Glutamatergic neuron (in vitro differentiated cells): ENCODE data around the gene THAP8. TPM values are rescaled to one million over a fixed set of nuclear protein-coding genes. Genes with fewer than 3 reads are reported as not detected.

ENCODE experiments used
- DNase-seq: peaks from one replicate; pipeline ENCODE4 v3.0.0; 2022
- H3K27ac Mint-ChIP-seq: one replicate; pipeline ENCODE4 v1.8.0; 2020; ENCODE audit warnings: mild to moderate bottlenecking, mixed read lengths, inconsistent platforms; ENCODE audit not compliant: unreplicated experiment
- H3K27me3 Mint-ChIP-seq: one replicate; pipeline ENCODE4 v1.8.0; 2020; ENCODE audit warnings: mild to moderate bottlenecking, moderate library complexity, mixed read lengths, inconsistent platforms; ENCODE audit not compliant: unreplicated experiment
- H3K36me3 Mint-ChIP-seq: one replicate; pipeline ENCODE4 v1.8.0; 2020; ENCODE audit warnings: mild to moderate bottlenecking, mixed read lengths, inconsistent platforms; ENCODE audit not compliant: unreplicated experiment
- H3K4me1 Mint-ChIP-seq: one replicate; pipeline ENCODE4 v1.8.0; 2020; ENCODE audit warnings: mild to moderate bottlenecking, low read depth, mixed read lengths, inconsistent platforms; ENCODE audit not compliant: unreplicated experiment
- H3K4me3 Mint-ChIP-seq: one replicate; pipeline ENCODE4 v1.8.0; 2020; ENCODE audit warnings: mild to moderate bottlenecking, mixed read lengths, inconsistent platforms; ENCODE audit not compliant: unreplicated experiment
- H3K9me3 Mint-ChIP-seq: one replicate; pipeline ENCODE4 v1.8.0; 2020; ENCODE audit warnings: mild to moderate bottlenecking, moderate library complexity, mixed read lengths, inconsistent platforms; ENCODE audit not compliant: unreplicated experiment
- total RNA-seq: library from RNA; stranded (reverse); fragmentation: NEBNext Ultra II Directional; extraction: Animal tissue kit (Norgen Biotek cat#: 25700); gene quantifications from one replicate; pipeline ENCODE4 v1.2.1, GENCODE V29; 2021; ENCODE audit not compliant: unreplicated experiment
- TF ChIP-seq, protein P1 (sequence below): fragments of 200-600 bp; sonication (generic); IDR thresholded peaks from one replicate; pipeline ENCODE4 v1.5.0; 2021; ENCODE audit not compliant: partially characterized antibody, unreplicated experiment

Gene THAP8
- total RNA-seq, 1 donor from 2014 or later = 10.1 TPM

DNA sequence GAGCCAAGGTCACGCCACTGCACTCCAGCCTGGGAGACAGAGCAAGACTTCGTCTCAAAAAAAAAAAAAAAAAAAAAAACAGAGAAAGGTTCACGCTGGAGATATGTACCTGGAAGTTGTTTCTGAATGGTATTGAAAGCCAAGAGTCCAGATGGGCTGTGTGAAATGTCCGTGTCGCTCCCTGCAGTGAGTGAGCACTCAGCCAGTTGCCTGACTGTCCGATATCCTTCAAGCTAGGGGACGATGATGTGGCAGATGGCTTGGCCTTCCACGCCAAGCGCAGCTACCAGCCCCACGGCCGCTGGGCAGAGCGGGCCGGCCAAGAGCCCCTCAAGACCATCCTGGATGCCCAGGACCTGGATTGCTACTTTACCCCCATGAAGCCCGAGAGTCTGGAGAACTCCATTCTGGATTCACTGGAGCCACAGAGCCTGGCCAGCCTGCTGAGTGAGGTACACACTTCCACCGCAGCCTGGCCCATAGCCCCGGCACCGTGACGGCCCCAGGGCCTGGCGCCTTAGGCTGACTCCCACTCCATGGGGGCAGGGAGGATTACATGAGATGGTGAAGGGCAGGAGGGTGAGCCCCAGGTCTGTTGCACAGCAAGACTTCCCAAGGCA lies 45.2 kb upstream of the THAP8 start:
- Mint-ChIP-seq H3K4me3 (no peak overlapping the region), H3K27ac (no peak overlapping the region), H3K36me3 (no peaks in the 10 kb centered on the region), H3K27me3 (peaks cover 5% of the 10 kb centered on the region), H3K9me3 (peaks cover 6% of the 10 kb centered on the region), H3K4me1 (no peaks in the 10 kb centered on the region)
- DNase-seq = no peak
- TF ChIP-seq, protein P1, sequence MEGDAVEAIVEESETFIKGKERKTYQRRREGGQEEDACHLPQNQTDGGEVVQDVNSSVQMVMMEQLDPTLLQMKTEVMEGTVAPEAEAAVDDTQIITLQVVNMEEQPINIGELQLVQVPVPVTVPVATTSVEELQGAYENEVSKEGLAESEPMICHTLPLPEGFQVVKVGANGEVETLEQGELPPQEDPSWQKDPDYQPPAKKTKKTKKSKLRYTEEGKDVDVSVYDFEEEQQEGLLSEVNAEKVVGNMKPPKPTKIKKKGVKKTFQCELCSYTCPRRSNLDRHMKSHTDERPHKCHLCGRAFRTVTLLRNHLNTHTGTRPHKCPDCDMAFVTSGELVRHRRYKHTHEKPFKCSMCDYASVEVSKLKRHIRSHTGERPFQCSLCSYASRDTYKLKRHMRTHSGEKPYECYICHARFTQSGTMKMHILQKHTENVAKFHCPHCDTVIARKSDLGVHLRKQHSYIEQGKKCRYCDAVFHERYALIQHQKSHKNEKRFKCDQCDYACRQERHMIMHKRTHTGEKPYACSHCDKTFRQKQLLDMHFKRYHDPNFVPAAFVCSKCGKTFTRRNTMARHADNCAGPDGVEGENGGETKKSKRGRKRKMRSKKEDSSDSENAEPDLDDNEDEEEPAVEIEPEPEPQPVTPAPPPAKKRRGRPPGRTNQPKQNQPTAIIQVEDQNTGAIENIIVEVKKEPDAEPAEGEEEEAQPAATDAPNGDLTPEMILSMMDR = no peak

- H3K4me1 Mint-ChIP-seq = no peaks in the 10 kb centered on the region
- peaks cover 2% of the 10 kb centered on the region for H3K9me3 Mint-ChIP-seq
- H3K27ac Mint-ChIP-seq = no peak overlapping the region
- H3K36me3 Mint-ChIP-seq = no peaks in the 10 kb centered on the region
- H3K27me3 Mint-ChIP-seq = peaks cover 2% of the 10 kb centered on the region
- H3K4me3 Mint-ChIP-seq = no peak overlapping the region
- TF ChIP-seq, protein P1 = no peak
- no peak for DNase-seq
Measured at GRCh38 chr19:36097036-36097435, 43.0 kb upstream of the THAP8 start.

- Mint-ChIP-seq H3K27me3 (peaks cover 2% of the 10 kb centered on the region), H3K9me3 (peaks cover 2% of the 10 kb centered on the region), H3K36me3 (no peaks in the 10 kb centered on the region), H3K4me1 (peaks cover 3% of the 10 kb centered on the region), H3K4me3 (no peak overlapping the region), H3K27ac (no peak overlapping the region)
- TF ChIP-seq, protein P1 = no peak
- DNase-seq = no peak
Measured at GRCh38 chr19:36093687-36094086, 39.6 kb upstream of the THAP8 start.

GRCh38 chr19:36093146-36093662 lies 39.1 kb upstream of the THAP8 start:
- Mint-ChIP-seq H3K36me3 (no peaks in the 10 kb centered on the region), H3K27ac (no peak overlapping the region), H3K4me1 (peaks cover 3% of the 10 kb centered on the region), H3K4me3 (no peak overlapping the region), H3K27me3 (peaks cover 2% of the 10 kb centered on the region), H3K9me3 (peaks cover 2% of the 10 kb centered on the region)
- TF ChIP-seq, protein P1 = no peak
- no peak for DNase-seq

DNA sequence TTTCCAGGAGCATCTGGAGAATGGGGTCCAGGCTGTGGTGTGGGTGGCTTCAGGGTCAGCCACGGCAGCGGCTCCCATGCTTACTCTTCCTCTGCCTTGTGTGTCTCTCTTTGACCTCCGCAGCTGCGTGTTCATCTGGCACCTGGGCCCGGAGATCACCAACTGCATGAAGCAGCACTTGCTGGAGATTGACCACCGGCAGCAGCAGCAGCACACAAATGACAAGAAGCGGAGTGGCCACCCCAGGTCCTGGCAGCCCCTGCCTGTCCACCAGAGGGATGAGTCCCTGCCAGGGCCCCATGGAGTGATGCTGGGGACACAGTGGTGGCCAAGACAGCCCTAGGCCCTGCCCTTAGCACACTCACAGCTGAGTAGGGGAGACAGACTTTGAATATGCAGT lies 38.5 kb upstream of the THAP8 start:
- H3K4me1 Mint-ChIP-seq = peaks cover 3% of the 10 kb centered on the region
- no peaks in the 10 kb centered on the region for H3K36me3 Mint-ChIP-seq
- TF ChIP-seq, protein P1 = no peak

More for the DNA sequence above, 38.5 kb upstream of the THAP8 start:
- H3K27ac Mint-ChIP-seq = no peak overlapping the region
- H3K9me3 Mint-ChIP-seq = no peaks in the 10 kb centered on the region
- DNase-seq = no peak
- H3K4me3 Mint-ChIP-seq = no peak overlapping the region
- peaks cover 2% of the 10 kb centered on the region for H3K27me3 Mint-ChIP-seq
